Loucy (cell line): Measurements from ENCODE around the gene MAMLD1.
"Not testable (repeated sequence)": the region's sequence is repeated elsewhere in the genome, so short reads cannot be mapped to it uniquely, and the experiment has no call there.

Experiments used
- EZH2phosphoT487 ChIP-seq: fragments of 200-600 bp; IDR thresholded peaks from 2 replicates; pipeline ENCODE4 v1.6.1; 2018; ENCODE audit warnings: antibody characterized with exemption, mild to moderate bottlenecking, moderate library complexity, borderline replicate concordance
- TF ChIP-seq, protein P1 (sequence below): fragments of 200-600 bp; sonication (generic); conservative IDR thresholded peaks from 2 replicates; pipeline ENCODE4 v1.5.1; 2014; ENCODE audit warnings: mild to moderate bottlenecking, antibody characterized with exemption, low read length

DNA sequence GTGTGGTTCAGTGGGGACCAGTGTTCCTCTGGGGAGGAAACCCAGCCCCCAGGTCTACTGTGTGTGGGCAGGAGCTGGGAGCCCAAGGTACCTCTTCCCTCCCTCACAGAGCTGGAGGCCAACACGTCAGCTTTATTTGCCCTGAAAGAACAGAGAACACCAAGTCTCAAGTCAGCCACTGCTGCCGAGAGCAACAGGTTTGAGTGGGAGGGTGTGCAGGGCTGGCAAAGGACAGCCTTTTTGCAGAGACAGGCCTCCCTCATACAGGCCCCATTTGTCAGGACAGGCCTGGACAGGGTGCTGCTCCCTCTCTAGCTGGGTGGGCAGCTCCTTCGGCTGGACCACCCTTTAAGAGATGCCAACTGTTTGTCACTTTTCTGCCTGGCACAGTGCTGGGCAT lies 22.8 kb upstream of the MAMLD1 start:
- TF ChIP-seq, protein P1, sequence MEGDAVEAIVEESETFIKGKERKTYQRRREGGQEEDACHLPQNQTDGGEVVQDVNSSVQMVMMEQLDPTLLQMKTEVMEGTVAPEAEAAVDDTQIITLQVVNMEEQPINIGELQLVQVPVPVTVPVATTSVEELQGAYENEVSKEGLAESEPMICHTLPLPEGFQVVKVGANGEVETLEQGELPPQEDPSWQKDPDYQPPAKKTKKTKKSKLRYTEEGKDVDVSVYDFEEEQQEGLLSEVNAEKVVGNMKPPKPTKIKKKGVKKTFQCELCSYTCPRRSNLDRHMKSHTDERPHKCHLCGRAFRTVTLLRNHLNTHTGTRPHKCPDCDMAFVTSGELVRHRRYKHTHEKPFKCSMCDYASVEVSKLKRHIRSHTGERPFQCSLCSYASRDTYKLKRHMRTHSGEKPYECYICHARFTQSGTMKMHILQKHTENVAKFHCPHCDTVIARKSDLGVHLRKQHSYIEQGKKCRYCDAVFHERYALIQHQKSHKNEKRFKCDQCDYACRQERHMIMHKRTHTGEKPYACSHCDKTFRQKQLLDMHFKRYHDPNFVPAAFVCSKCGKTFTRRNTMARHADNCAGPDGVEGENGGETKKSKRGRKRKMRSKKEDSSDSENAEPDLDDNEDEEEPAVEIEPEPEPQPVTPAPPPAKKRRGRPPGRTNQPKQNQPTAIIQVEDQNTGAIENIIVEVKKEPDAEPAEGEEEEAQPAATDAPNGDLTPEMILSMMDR, result not testable (repeated sequence)
- TF ChIP-seq EZH2phosphoT487, result not testable (repeated sequence)
